Upper lobe of left lung (tissue), 4 donors: ENCODE measurements around the gene PREX1.

Experiments used
- EP300 ChIP-seq, 4 donors: sonication (generic); formaldehyde crosslinking; IDR thresholded peaks; one replicate each; pipeline ENCODE4 v1.5.1; 2017; ENCODE audit warnings: antibody characterized with exemption in 4 of 4, control low read depth in 2 of 4
- POLR2A ChIP-seq, 4 donors: fragments of 450-650 bp; IDR thresholded peaks; one replicate each; pipeline ENCODE4 v1.5.1; 2016 to 2017; ENCODE audit warnings: antibody characterized with exemption in 4 of 4, mild to moderate bottlenecking in 2 of 4
- TF ChIP-seq, protein P1 (sequence below), 6 experiments: fragments of 450-650 bp in 4 of 6; fragments of 200-600 bp in 2 of 6; sonication (generic) in 2 of 6; IDR thresholded peaks; one replicate each; pipeline ENCODE4 v1.5.1; 2016 to 2019; ENCODE audit warnings: antibody characterized with exemption in 6 of 6

DNA sequence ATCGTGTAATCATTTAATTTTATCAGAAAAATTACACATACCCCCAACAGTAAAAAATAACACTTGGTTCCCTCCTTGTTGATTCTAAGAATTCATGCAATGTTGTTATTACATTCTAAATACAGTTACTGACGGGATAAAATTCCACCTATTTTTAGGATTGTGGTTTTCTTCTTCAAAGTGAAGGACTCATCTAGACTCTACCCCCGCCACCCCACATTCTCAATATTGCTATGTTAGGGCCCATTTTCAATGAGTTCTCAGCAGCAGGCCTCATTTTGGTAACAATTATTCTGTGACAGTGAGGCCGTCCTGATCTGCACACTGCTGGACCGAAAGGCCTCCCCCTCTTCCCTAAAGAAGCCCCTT is 43.5 kb downstream of the PREX1 start:
- TF ChIP-seq, protein P1, sequence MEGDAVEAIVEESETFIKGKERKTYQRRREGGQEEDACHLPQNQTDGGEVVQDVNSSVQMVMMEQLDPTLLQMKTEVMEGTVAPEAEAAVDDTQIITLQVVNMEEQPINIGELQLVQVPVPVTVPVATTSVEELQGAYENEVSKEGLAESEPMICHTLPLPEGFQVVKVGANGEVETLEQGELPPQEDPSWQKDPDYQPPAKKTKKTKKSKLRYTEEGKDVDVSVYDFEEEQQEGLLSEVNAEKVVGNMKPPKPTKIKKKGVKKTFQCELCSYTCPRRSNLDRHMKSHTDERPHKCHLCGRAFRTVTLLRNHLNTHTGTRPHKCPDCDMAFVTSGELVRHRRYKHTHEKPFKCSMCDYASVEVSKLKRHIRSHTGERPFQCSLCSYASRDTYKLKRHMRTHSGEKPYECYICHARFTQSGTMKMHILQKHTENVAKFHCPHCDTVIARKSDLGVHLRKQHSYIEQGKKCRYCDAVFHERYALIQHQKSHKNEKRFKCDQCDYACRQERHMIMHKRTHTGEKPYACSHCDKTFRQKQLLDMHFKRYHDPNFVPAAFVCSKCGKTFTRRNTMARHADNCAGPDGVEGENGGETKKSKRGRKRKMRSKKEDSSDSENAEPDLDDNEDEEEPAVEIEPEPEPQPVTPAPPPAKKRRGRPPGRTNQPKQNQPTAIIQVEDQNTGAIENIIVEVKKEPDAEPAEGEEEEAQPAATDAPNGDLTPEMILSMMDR (IDR thresholded peaks at IDR 0.05), result no peak
- TF ChIP-seq POLR2A (IDR thresholded peaks at IDR 0.05) (no peak), EP300 (IDR thresholded peaks at IDR 0.05) (no peak)
